Thyroid gland (tissue), 4 donors: ENCODE results near the gene PYGM.

Experiments
- POLR2A ChIP-seq, 2 donors: fragments of 450-650 bp; IDR thresholded peaks; one replicate each; pipeline ENCODE4 v1.6.1; 2017; ENCODE audit warnings: antibody characterized with exemption in 2 of 2, mild to moderate bottlenecking in 2 of 2, moderate library complexity in 1 of 2
- TF ChIP-seq, protein P1 (sequence below), 6 experiments: fragments of 200-600 bp in 3 of 6; fragments of 450-650 bp in 3 of 6; sonication (generic) in 3 of 6; IDR thresholded peaks; one replicate each; pipeline ENCODE4 v1.5.1; 2016 to 2019; ENCODE audit warnings: antibody characterized with exemption in 6 of 6, mild to moderate bottlenecking in 2 of 6, inconsistent platforms in 1 of 6, moderate library complexity in 1 of 6

DNA sequence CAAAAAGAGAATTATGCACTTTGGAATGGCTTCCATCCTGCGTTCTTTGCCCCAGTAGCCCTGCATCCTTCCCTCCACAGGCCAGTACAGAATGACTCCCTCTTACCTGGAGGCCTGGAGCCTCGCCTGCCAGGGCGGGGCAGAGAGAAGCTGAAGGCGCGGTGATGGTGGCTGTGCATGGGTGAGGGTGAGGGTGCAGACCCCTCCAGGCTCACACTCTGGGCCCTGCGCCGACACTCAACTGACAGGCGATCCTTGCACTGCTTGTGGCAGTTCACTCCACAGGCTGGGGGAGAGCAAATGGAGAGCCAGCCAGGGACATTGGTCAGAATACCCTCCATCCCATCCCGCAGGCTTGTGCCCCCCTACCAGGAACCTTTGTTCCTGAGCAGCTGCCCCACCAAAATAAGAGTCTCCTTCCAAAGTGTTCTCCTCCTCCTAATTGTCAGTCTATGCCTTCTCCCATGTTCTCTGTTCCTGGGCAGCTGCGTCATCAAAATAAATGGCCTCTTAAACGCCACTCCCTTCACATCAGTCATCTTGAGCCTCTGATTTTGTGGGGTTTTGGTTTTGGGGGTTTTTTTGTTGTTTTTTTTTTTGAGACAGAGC lies 30.9 kb downstream of the PYGM start:
- TF ChIP-seq, protein P1, sequence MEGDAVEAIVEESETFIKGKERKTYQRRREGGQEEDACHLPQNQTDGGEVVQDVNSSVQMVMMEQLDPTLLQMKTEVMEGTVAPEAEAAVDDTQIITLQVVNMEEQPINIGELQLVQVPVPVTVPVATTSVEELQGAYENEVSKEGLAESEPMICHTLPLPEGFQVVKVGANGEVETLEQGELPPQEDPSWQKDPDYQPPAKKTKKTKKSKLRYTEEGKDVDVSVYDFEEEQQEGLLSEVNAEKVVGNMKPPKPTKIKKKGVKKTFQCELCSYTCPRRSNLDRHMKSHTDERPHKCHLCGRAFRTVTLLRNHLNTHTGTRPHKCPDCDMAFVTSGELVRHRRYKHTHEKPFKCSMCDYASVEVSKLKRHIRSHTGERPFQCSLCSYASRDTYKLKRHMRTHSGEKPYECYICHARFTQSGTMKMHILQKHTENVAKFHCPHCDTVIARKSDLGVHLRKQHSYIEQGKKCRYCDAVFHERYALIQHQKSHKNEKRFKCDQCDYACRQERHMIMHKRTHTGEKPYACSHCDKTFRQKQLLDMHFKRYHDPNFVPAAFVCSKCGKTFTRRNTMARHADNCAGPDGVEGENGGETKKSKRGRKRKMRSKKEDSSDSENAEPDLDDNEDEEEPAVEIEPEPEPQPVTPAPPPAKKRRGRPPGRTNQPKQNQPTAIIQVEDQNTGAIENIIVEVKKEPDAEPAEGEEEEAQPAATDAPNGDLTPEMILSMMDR (IDR thresholded peaks at IDR 0.05) = no peak
- no peak for TF ChIP-seq POLR2A (IDR thresholded peaks at IDR 0.05)
